ENCODE results near the gene TEAD1. TPM values are rescaled to one million over a fixed set of nuclear protein-coding genes. Genes with fewer than 3 reads are reported as not detected.

The TEAD1 gene
- total and polyA plus RNA-seq, 9 of the 15 experiments (the other 6 are each of a cell fraction or from before 2014, with no cell fraction given) = 1.7 to 17.7 (median 10.8) TPM

- TF ChIP-seq MGA (IDR thresholded peaks at IDR 0.05) (no peak), SOX6 (IDR thresholded peaks at IDR 0.05) (0 out of 2 replicates have a peak, but pooled peaks have one; percentile 16), FOXM1 (IDR thresholded peaks at IDR 0.05; ENCODE audit: low read depth) (no peak), FOXM1 (CRISPR knock-in tag; IDR thresholded peaks at IDR 0.05; ENCODE audit: low read depth) (no peak), E2F5 (CRISPR knock-in tag; IDR thresholded peaks at IDR 0.05) (no peak), ZMIZ1 (IDR thresholded peaks at IDR 0.05; ENCODE audit: low read depth in 2 of 2, low read length in 2 of 2) (no peak), ZNF121 (CRISPR knock-in tag; conservative IDR thresholded peaks at IDR 0.05) (no peak), ZNF584 (CRISPR knock-in tag; IDR thresholded peaks at IDR 0.05; ENCODE audit: low read depth) (no peak), ZNF133 (CRISPR knock-in tag; IDR thresholded peaks at IDR 0.05) (no peak), MAX (CRISPR knock-in tag; IDR thresholded peaks at IDR 0.05) (0 out of 2 replicates have a peak, but pooled peaks have one; percentile 36), YBX1 (IDR thresholded peaks at IDR 0.05) (no peak), NCOA1 (IDR thresholded peaks at IDR 0.05; ENCODE audit: low read depth) (no peak)
Observed at GRCh38 chr11:12810568-12810894, 136.3 kb downstream of the TEAD1 start (continued).
